ENCODE measurements around the gene ANKRD55.
A peak's percentile ranks its signal among the peaks of the same experiment; 100 is the strongest.
"Not testable (repeated sequence)": the region's sequence is repeated elsewhere in the genome, so short reads cannot be mapped to it uniquely, and the experiment has no call there.

ANKRD55 gene

DNA sequence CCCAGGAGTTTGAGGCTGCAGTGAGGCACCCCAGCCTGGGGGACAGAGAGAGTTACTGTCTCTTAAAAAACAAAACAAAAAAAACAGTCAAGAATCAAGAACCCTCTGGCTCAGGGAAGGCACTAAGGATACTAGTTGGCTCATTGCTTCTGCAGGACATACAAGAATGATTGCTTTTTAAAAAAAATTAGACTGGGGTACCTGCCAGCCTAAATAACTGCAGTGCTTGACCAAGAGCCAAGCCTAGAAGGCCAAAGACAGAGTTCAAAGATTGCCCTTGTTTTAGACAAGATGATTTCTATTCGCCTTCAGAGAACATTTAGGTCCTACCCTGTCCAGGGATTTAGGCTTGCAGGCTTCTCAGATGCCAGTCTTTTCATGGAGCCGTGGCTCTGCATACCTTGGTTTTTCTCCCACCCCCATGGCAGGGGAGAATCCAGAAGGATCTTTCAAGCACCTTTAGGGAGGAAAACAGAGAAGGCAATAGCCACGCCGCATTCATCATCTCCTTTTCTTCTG is 144.6 kb downstream of the ANKRD55 start:
- Mint-ChIP-seq H3K27ac (no peak overlapping the region), H3K4me1 (peaks cover 21% of the 10 kb centered on the region), H3K27me3 (ENCODE audit: low read depth, poor library complexity) (no peaks in the 10 kb centered on the region), H3K9me3 (peaks cover 6% of the 10 kb centered on the region), H3K36me3 (ENCODE audit: low read depth) (peaks cover 6% of the 10 kb centered on the region), H3K4me3 (no peak overlapping the region)
- TF ChIP-seq, protein P1, sequence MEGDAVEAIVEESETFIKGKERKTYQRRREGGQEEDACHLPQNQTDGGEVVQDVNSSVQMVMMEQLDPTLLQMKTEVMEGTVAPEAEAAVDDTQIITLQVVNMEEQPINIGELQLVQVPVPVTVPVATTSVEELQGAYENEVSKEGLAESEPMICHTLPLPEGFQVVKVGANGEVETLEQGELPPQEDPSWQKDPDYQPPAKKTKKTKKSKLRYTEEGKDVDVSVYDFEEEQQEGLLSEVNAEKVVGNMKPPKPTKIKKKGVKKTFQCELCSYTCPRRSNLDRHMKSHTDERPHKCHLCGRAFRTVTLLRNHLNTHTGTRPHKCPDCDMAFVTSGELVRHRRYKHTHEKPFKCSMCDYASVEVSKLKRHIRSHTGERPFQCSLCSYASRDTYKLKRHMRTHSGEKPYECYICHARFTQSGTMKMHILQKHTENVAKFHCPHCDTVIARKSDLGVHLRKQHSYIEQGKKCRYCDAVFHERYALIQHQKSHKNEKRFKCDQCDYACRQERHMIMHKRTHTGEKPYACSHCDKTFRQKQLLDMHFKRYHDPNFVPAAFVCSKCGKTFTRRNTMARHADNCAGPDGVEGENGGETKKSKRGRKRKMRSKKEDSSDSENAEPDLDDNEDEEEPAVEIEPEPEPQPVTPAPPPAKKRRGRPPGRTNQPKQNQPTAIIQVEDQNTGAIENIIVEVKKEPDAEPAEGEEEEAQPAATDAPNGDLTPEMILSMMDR (IDR thresholded peaks at IDR 0.05): no peak
- DNase-seq: no peak

DNA sequence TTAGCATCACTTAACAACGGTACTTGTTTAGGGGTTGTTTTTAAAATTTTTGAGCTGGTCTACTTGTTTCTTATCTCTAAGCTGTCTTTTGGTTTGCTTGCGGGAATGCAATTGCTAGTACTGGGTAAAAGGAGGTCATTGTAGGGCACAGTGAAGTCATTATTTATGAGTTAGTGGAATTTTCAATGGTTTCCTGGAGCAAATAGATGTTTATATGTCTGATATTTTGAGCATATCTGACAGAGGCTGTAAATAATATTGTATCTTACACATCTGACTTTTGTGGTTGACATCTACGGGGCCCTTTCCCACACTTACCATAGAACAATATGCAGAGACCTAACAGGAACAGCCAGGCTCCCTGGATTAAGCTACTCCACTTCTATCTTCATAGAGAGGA is 147.9 kb downstream of the ANKRD55 start:
- H3K36me3 Mint-ChIP-seq (ENCODE audit: low read depth): peaks cover 9% of the 10 kb centered on the region
- TF ChIP-seq, protein P1 (IDR thresholded peaks at IDR 0.05): no peak
- H3K27ac Mint-ChIP-seq: no peak overlapping the region
- no peak overlapping the region for H3K4me3 Mint-ChIP-seq
- H3K4me1 Mint-ChIP-seq: peaks cover 18% of the 10 kb centered on the region
- peaks cover 9% of the 10 kb centered on the region for H3K9me3 Mint-ChIP-seq
- no peak for DNase-seq
- H3K27me3 Mint-ChIP-seq (ENCODE audit: low read depth, poor library complexity): no peaks in the 10 kb centered on the region

DNA sequence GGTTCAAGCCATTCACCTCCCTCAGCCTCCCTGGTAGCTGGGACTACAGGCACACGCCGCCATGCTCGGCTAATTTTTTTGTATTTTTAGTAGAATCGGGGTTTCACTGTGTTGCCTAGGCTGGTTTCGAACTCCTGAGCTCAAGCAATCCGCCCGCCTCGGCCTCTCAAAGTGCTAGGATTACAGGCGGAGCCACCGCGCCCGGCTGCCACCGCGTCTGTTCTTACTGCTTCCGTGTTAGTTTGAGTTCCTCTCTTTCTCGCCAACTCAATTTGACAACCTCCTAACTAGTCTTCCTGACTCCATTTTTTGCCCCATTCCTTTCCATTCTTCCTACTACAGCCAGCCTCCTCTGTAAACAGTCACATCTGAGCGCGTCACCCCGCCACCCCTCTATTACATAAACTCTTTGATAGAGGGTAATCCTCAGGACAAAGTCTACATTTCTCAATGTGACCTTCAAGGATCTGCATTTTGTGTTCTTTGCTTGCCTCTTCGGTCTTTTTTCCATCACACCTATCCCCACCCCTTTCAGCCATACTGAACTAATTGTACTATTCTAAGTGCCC is 149.8 kb downstream of the ANKRD55 start:
- DNase-seq: no peak
- Mint-ChIP-seq H3K4me3 (no peak overlapping the region), H3K27me3 (ENCODE audit: low read depth, poor library complexity) (no peaks in the 10 kb centered on the region), H3K4me1 (peaks cover 24% of the 10 kb centered on the region), H3K36me3 (ENCODE audit: low read depth) (peaks cover 9% of the 10 kb centered on the region), H3K27ac (no peak overlapping the region), H3K9me3 (peaks cover 12% of the 10 kb centered on the region)
- TF ChIP-seq, protein P1 (IDR thresholded peaks at IDR 0.05): no peak

DNA sequence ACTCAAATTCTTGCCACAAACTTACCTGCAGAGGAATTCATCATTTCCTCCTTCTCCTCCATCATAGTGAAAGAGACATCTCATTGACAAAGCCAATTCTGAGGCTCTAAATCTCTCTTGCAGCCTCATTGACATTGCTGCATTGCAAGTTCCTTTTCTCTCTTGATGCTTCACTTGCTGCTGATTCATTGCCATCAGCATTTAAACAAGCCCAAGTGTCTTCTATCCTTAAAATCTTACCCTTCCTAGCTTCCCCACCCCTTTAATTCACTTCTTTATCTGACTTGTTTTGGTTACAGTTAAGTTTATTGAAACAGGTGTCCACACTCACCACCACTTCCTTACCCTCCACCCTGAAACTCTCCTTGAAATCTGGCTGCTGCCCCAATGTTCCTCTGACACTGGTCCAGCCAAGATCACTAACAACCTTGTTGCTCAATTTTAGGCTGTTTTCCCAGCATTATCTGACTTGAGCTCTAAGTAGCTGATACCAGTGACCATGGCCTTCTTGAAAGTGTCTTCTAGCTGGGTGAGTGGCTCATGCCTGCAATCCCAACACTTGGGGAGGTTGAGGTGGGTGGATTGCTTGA is 152.0 kb downstream of the ANKRD55 start:
- peaks cover 14% of the 10 kb centered on the region for H3K9me3 Mint-ChIP-seq
- DNase-seq; H3K4me3 Mint-ChIP-seq; H3K27ac Mint-ChIP-seq; H3K36me3 Mint-ChIP-seq (ENCODE audit: low read depth); H3K27me3 Mint-ChIP-seq (ENCODE audit: low read depth, poor library complexity): not testable (repeated sequence)
- peaks cover 27% of the 10 kb centered on the region for H3K4me1 Mint-ChIP-seq

DNA sequence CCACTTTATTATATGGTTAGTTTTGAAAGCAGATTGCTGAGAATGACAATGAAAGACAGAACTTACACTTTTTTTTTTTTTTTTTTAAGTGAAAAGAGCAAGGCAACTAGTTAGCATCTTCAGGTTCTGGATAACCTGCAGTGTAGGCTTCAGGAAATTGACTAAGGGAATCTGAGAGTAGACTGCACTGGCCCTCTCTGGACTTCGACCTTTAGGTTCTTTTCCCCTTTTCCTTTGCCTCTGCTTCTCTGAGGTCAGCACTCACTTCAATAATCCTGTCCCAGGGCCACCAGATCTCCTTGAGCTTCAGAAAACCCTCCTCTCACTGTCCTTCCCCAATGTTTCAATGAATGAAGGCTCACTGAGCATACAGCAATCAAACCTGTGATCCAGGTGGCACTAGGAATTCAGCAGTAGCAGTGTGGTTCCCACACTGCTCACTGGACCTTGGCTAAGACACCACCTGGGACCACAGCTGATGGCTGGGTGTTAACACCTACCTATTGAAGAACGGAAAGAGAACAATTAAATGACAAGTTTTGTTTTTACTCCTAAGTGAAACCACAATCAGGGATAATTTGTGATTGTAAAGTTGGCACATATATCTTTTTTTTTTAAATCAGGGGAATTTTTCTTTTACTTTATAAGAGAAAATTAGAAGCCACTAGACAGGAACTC is 152.6 kb downstream of the ANKRD55 start:
- Mint-ChIP-seq H3K4me1 (peaks cover 28% of the 10 kb centered on the region), H3K9me3 (peaks cover 14% of the 10 kb centered on the region), H3K27ac (peak overlapping the region; percentile 40), H3K36me3 (ENCODE audit: low read depth) (peaks cover 9% of the 10 kb centered on the region), H3K4me3 (no peak overlapping the region), H3K27me3 (ENCODE audit: low read depth, poor library complexity) (no peaks in the 10 kb centered on the region)
- DNase-seq: no peak
- TF ChIP-seq, protein P1 (IDR thresholded peaks at IDR 0.05): no peak

DNA sequence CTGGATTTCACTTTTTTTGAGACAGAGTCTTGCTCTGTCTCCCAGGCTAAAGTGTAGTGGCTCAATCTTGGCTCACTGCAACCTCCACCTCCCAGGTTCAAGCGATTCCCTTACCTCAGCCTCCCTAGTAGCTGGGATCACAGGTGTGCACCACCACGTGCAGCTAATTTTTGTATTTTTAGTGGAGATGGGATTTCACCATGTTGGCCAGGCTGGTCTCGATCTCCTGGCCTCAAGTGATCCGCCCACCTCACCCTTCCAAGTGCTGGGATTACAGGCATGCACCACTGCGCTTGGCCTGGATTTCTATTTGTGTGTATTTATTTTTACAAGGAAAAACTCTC is 154.0 kb downstream of the ANKRD55 start:
- not testable (repeated sequence) for H3K36me3 Mint-ChIP-seq (ENCODE audit: low read depth); H3K4me3 Mint-ChIP-seq; H3K27ac Mint-ChIP-seq; H3K27me3 Mint-ChIP-seq (ENCODE audit: low read depth, poor library complexity); DNase-seq
- peaks cover 10% of the 10 kb centered on the region for H3K9me3 Mint-ChIP-seq
- H3K4me1 Mint-ChIP-seq: peaks cover 35% of the 10 kb centered on the region
